Measurements from ENCODE around the gene COLEC11.

Gene COLEC11

GRCh38 chr2:3654011-3654410 lies 59.1 kb downstream of the COLEC11 start (continued):
- TF ChIP-seq ZNF8 (CRISPR knock-in tag; IDR thresholded peaks at IDR 0.05) = no peak
- no peak for TF ChIP-seq OSR1 (CRISPR knock-in tag; IDR thresholded peaks at IDR 0.05)

- TF ChIP-seq PATZ1 (CRISPR knock-in tag; IDR thresholded peaks at IDR 0.05; ENCODE audit: borderline replicate concordance) (no peak), ZC3H10 (CRISPR knock-in tag; IDR thresholded peaks at IDR 0.05) (no peak), PPARA (CRISPR knock-in tag; IDR thresholded peaks at IDR 0.05; ENCODE audit: borderline replicate concordance) (no peak), GLIS3 (CRISPR knock-in tag; IDR thresholded peaks at IDR 0.05) (no peak), ZNF70 (CRISPR knock-in tag; IDR thresholded peaks at IDR 0.05) (no peak), POU6F1 (CRISPR knock-in tag; IDR thresholded peaks at IDR 0.05; ENCODE audit: borderline replicate concordance, low read depth) (no peak), CSRNP3 (CRISPR knock-in tag; IDR thresholded peaks at IDR 0.05) (no peak), TOX (CRISPR knock-in tag; IDR thresholded peaks at IDR 0.05; ENCODE audit: borderline replicate concordance) (no peak), TSHZ2 (CRISPR knock-in tag; IDR thresholded peaks at IDR 0.05) (no peak), ARNTL (CRISPR knock-in tag; IDR thresholded peaks at IDR 0.05; ENCODE audit: borderline replicate concordance, low read depth) (no peak), ZNF8 (CRISPR knock-in tag; IDR thresholded peaks at IDR 0.05) (no peak), ZFP30 (CRISPR knock-in tag; IDR thresholded peaks at IDR 0.05) (no peak), ZNF565 (CRISPR knock-in tag; conservative IDR thresholded peaks at IDR 0.05; ENCODE audit: low read depth) (no peak), ISL1 (CRISPR knock-in tag; IDR thresholded peaks at IDR 0.05) (no peak), TCF4 (CRISPR knock-in tag; IDR thresholded peaks at IDR 0.05; ENCODE audit: borderline replicate concordance) (no peak), CREB5 (CRISPR knock-in tag; IDR thresholded peaks at IDR 0.05; ENCODE audit: low read depth) (no peak), RARB (CRISPR knock-in tag; IDR thresholded peaks at IDR 0.05) (no peak), ESRRG (CRISPR knock-in tag; IDR thresholded peaks at IDR 0.05) (no peak), CSDC2 (CRISPR knock-in tag; IDR thresholded peaks at IDR 0.05) (no peak), BACH2 (CRISPR knock-in tag; IDR thresholded peaks at IDR 0.05; ENCODE audit: borderline replicate concordance) (no peak)
- ATAC-seq = no peak
Measured at GRCh38 chr2:3654531-3655225, 59.8 kb downstream of the COLEC11 start.
